Left lung (tissue), 10 donors: ENCODE data around the gene INKA2. TPM values are rescaled to one million over a fixed set of nuclear protein-coding genes. Genes with fewer than 3 reads are reported as not detected.

Experiments used
- ATAC-seq: fragments of 200-7000 bp; cut with Tn5 transposase; one replicate; pipeline ENCODE4 v1.9.1; 2020; ENCODE audit warnings: moderate library complexity
- DNase-seq, 4 donors: peaks; one replicate each; pipeline ENCODE4 v3.0.0-alpha.2; 2013 to 2020
- H3K27ac ChIP-seq, 2 donors: fragments of 200-600 bp; sonication (generic) in 1 of 2; one replicate each; pipeline versions ENCODE4 v1.5.0 to v1.8.0; 2020 to 2021
- H3K27me3 ChIP-seq, 2 donors: fragments of 200-600 bp; sonication (generic) in 1 of 2; one replicate each; pipeline versions ENCODE4 v1.5.0 to v1.8.0; 2020 to 2021
- H3K36me3 ChIP-seq, 2 donors: fragments of 200-600 bp; sonication (generic) in 1 of 2; one replicate each; pipeline versions ENCODE4 v1.5.0 to v1.8.0; 2020 to 2021
- H3K4me1 ChIP-seq, 2 donors: fragments of 200-600 bp; one replicate each; pipeline ENCODE4 v1.8.0; 2021
- H3K4me3 ChIP-seq, 2 donors: fragments of 200-600 bp; sonication (generic) in 1 of 2; one replicate each; pipeline versions ENCODE4 v1.5.0 to v1.8.0; 2020 to 2021; ENCODE audit warnings: mild to moderate bottlenecking in 1 of 2
- H3K9me3 ChIP-seq, 2 donors: fragments of 200-600 bp; sonication (generic) in 1 of 2; one replicate each; pipeline versions ENCODE4 v1.5.0 to v1.8.0; 2020 to 2021
- intact Hi-C, 2 donors: fragments of 100-400 bp; cut with DNase I; formaldehyde crosslinking; loops; one replicate each; pipeline versions ENCODE4 v1.11.2 to v1.14.2; 2022
- polyA plus RNA-seq, 6 donors: library from polyadenylated mRNA; unstranded; fragments of 120-200 nt; gene quantifications; one replicate each; pipeline ENCODE4 v1.2.1, GENCODE V29; 2013; ENCODE audit not compliant: insufficient read length in 6 of 6
- total RNA-seq, 2 donors: library from RNA; stranded (reverse); fragmentation: NEBNext Ultra II Directional; extraction: Animal tissue kit (Norgen Biotek cat#: 25700); gene quantifications; one replicate each; pipeline ENCODE4 v1.2.1, GENCODE V29; 2021
- TF ChIP-seq, protein P1 (sequence below), 2 donors: fragments of 200-600 bp; sonication (generic) in 1 of 2; IDR thresholded peaks; one replicate each; pipeline versions ENCODE4 v1.5.0 to v1.8.0; 2021; ENCODE audit warnings: antibody characterized with exemption in 2 of 2
- donor health status: DM: no; HTN: yes; CAD: no.
- donor health status: DM: no; HTN: no; CAD: no.

INKA2 gene
- total and polyA plus RNA-seq, 8 donors: 3.4 to 13.8 (median 5.1) TPM

DNA sequence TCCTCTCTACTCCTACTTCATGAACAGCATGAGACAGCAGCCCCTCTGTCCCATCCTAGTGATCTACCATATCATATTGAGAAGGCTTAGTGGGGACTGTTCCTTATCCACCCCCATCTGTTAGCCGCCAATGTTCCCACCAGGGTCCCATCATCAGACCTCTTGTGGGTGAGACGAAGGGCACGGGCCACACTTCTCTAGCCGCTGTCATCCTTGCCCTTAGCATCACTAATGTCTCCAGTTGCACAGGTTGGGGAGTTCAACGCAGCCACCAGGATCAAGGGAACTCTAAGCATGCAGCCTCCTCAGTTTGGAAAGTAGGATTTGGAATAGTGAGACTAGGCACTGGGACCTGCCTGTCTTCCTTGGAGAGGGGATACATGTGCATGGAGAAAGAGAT, 20.1 kb downstream of the INKA2 start:
- TF ChIP-seq, protein P1, sequence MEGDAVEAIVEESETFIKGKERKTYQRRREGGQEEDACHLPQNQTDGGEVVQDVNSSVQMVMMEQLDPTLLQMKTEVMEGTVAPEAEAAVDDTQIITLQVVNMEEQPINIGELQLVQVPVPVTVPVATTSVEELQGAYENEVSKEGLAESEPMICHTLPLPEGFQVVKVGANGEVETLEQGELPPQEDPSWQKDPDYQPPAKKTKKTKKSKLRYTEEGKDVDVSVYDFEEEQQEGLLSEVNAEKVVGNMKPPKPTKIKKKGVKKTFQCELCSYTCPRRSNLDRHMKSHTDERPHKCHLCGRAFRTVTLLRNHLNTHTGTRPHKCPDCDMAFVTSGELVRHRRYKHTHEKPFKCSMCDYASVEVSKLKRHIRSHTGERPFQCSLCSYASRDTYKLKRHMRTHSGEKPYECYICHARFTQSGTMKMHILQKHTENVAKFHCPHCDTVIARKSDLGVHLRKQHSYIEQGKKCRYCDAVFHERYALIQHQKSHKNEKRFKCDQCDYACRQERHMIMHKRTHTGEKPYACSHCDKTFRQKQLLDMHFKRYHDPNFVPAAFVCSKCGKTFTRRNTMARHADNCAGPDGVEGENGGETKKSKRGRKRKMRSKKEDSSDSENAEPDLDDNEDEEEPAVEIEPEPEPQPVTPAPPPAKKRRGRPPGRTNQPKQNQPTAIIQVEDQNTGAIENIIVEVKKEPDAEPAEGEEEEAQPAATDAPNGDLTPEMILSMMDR (IDR thresholded peaks at IDR 0.05): no peak
- Histone ChIP-seq H3K36me3 (peaks cover 0 to 17% of the 10 kb centered on the region in 2 donors), H3K4me1 (peaks cover 12 to 46% of the 10 kb centered on the region in 2 donors), H3K27ac (peak overlapping the region in 1 of 2 donors; percentile 85), H3K4me3 (no peak overlapping the region), H3K9me3 (no peaks in the 10 kb centered on the region), H3K27me3 (no peaks in the 10 kb centered on the region)
- ATAC-seq (no peak), DNase-seq (no peak)
- intact Hi-C loops: no loop called here

DNA sequence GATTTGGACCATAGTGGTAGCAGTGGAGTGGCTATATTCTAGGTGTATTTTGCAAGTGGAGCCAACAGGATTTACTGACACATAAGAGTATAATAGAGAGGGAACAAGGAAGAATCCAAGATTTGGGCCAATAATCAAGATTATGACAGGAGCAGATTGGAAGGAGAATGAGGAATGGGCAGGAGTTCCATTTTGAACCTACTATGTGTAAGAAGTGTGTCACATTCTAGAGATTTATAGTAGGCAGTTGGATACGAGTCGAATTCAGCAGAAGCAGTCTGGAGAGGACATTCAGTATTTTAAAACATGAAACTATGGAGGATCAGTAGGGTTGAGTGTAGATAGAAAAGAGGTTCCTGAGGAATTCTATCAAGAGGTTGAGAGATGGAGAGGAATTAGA, 21.7 kb downstream of the INKA2 start:
- no peak for ATAC-seq
- intact Hi-C loops: no loop called here
- no peaks in the 10 kb centered on the region for H3K9me3 ChIP-seq

DNA sequence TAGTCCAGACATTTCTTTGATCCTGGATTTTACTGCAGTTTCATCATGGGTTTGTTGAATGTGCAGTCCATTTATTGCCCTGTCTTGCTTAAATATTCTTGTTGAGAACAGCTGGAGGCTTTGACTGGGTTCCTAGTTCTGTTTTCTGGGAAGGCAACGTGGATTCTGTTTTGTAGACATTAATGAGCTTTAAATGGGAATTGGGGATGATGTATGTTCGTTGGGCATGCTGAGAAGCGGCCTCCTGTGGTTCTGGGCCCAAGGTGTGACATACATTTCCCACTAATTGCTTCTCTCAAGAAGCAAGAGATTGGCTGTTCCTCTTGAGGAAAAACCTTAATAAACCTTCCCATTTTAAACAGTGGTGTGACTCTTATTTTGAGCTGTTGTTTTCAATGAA, 22.9 kb downstream of the INKA2 start:
- Histone ChIP-seq H3K36me3 (peaks cover 0 to 39% of the 10 kb centered on the region in 2 donors), H3K27ac (no peak overlapping the region), H3K9me3 (no peaks in the 10 kb centered on the region), H3K4me3 (no peak overlapping the region), H3K27me3 (no peaks in the 10 kb centered on the region), H3K4me1 (peaks cover 11 to 25% of the 10 kb centered on the region in 2 donors)
- ATAC-seq (no peak), DNase-seq (no peak)
- TF ChIP-seq, protein P1 (IDR thresholded peaks at IDR 0.05): no peak
- intact Hi-C loops: no loop called here

More for the DNA sequence above, 21.7 kb downstream of the INKA2 start:
- Histone ChIP-seq H3K4me1 (peaks cover 12 to 36% of the 10 kb centered on the region in 2 donors), H3K27ac (no peak overlapping the region), H3K27me3 (no peaks in the 10 kb centered on the region), H3K36me3 (peaks cover 0 to 29% of the 10 kb centered on the region in 2 donors), H3K4me3 (no peak overlapping the region)
- no peak for DNase-seq
- TF ChIP-seq, protein P1 (IDR thresholded peaks at IDR 0.05): no peak

DNA sequence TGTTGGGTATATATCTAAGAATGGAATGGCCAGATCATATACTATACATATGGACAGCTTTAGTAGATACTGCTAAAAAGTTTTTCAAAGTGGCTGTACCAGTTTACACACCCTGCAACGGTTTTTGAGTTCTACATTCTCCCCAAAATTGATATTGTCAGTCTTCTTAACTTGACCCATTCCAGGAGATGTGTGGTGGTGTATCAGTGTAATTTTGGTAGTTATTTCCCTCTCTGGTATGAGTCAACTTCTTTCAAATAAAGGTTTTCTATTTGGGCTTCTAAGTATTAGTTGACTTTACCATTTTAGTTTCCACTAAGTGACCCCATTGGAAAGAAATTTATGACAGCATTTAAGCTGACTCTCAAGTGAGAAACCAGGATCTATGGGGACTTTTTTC, 29.2 kb downstream of the INKA2 start:
- intact Hi-C loops: no loop called here
- H3K36me3 ChIP-seq: peaks cover 0 to 58% of the 10 kb centered on the region in 2 donors

DNA sequence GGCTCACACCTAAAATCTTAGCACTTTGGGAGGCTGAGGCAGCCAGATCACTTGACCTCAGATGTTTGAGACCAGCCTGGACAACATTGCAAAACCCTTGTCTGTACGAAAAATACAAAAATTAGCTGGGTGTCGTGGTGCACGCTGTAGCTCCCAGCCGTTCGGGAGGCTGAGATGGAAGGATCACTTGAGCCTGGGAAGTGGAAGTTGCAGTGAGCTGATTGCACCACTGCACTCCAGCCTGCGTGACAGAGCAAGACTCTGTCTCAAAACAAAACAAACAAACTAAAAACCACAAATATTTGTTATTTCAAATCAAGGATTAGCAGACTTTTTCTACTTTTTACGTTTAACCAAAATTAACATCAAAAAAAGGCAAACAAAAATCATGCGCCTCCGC, 31.3 kb downstream of the INKA2 start:
- Histone ChIP-seq H3K9me3 (no peaks in the 10 kb centered on the region), H3K36me3 (peaks cover 0 to 71% of the 10 kb centered on the region in 2 donors)

More for the DNA sequence above, 29.2 kb downstream of the INKA2 start:
- TF ChIP-seq, protein P1 (IDR thresholded peaks at IDR 0.05): no peak
- H3K4me1 ChIP-seq: peaks cover 0 to 12% of the 10 kb centered on the region in 2 donors
- no peak overlapping the region for H3K4me3 ChIP-seq
- DNase-seq: no peak
- ATAC-seq: no peak
- H3K27me3 ChIP-seq: no peaks in the 10 kb centered on the region
- no peak overlapping the region for H3K27ac ChIP-seq
- H3K9me3 ChIP-seq: no peaks in the 10 kb centered on the region

More for the DNA sequence above, 31.3 kb downstream of the INKA2 start:
- no peak overlapping the region for H3K4me3 ChIP-seq
- no peak for DNase-seq
- peaks cover 0 to 12% of the 10 kb centered on the region in 2 donors for H3K4me1 ChIP-seq
- intact Hi-C loops: no loop called here
- TF ChIP-seq, protein P1 (IDR thresholded peaks at IDR 0.05): no peak
- ATAC-seq: peak; percentile 64
- H3K27ac ChIP-seq: peak overlapping the region in 1 of 2 donors; percentile 63
- no peaks in the 10 kb centered on the region for H3K27me3 ChIP-seq
